ENCODE data around the gene REXO1. TPM values are rescaled to one million over a fixed set of nuclear protein-coding genes. Genes with fewer than 3 reads are reported as not detected.
"Not testable (repeated sequence)": the region's sequence is repeated elsewhere in the genome, so short reads cannot be mapped to it uniquely, and the experiment has no call there.

The REXO1 gene
- total RNA-seq, 1 experiment from 2014 or later, result 56.8 TPM

DNA sequence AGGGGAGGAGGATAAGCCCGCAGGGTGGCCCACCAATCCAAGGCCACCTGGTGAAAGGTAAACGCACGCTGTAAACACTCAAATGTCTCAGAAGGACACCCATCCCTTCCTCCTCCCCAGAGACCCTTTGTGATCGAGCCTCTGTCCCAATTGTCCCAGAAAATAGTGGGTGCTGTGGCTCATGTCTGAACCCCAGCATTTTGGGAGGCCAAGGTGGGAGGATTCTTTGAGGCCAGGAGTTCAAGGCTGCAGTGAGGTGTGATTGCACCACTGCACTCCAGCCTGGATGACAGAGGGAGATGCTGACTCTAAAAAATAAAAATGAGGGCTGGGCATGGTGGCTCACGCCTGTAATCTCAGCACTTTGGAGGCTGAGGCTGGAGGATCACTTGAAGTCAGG is 40.1 kb upstream of the REXO1 start:
- no peak for DNase-seq
- Histone ChIP-seq H3K9me3 (ENCODE audit: control insufficient read depth, low read depth, low read length) (no peaks in the 10 kb centered on the region), H3K23me2 (ENCODE audit: insufficient read length, low read depth, low read length, poor library complexity, severe bottlenecking) (peaks cover 9% of the 10 kb centered on the region), H3T11ph (ENCODE audit: low read length) (no peak overlapping the region), H2AFZ (ENCODE audit: low read length) (no peak overlapping the region), H3K4ac (ENCODE audit: low read depth, low read length) (no peak overlapping the region), H3K79me2 (ENCODE audit: insufficient read depth, low read length) (peaks cover 10% of the 10 kb centered on the region; the same call in 1 of the 2 replicates), H4K20me1 (ENCODE audit: control insufficient read depth, insufficient read depth, insufficient read length) (no peaks in the 10 kb centered on the region), H2BK5ac (ENCODE audit: insufficient read length, low read length) (no peak overlapping the region), H3K9ac (ENCODE audit: extremely low read depth, insufficient read length, low read length) (no peak overlapping the region), H3K27ac (ENCODE audit: insufficient read length, low read depth, low read length) (no peak overlapping the region), H3K18ac (ENCODE audit: insufficient read length, low read depth, low read length) (no peak overlapping the region), H3K14ac (ENCODE audit: insufficient read depth, low read length) (no peak overlapping the region), H2BK120ac (ENCODE audit: low read depth, low read length, poor library complexity, severe bottlenecking) (no peak overlapping the region), H3K4me2 (ENCODE audit: insufficient read depth, insufficient read length, low read length) (no peak overlapping the region), H4K5ac (ENCODE audit: insufficient read length, low read depth, low read length) (no peak overlapping the region), H2BK20ac (ENCODE audit: low read depth, low read length, poor library complexity, severe bottlenecking) (no peak overlapping the region), H3K23ac (ENCODE audit: insufficient read length, low read depth, low read length) (no peak overlapping the region), H2BK15ac (ENCODE audit: low read depth, low read length) (no peak overlapping the region), H3K4me1 (ENCODE audit: insufficient read depth, low read length) (peaks cover 7% of the 10 kb centered on the region; the same call in 1 of the 2 replicates), H2BK12ac (ENCODE audit: insufficient read length, low read depth, low read length) (no peak overlapping the region), H2AK5ac (ENCODE audit: insufficient read length, low read length) (no peak overlapping the region), H3K79me1 (ENCODE audit: insufficient read depth, low read depth, low read length, poor library complexity, severe bottlenecking) (peaks cover 16% of the 10 kb centered on the region), H3K56ac (ENCODE audit: insufficient read length, low read depth, low read length) (no peak overlapping the region), H3K27me3 (ENCODE audit: insufficient read depth, low read length) (no peaks in the 10 kb centered on the region), H4K8ac (replicated peaks; ENCODE audit: insufficient read length, low read depth, low read length) (no peak overlapping the region), H4K91ac (ENCODE audit: insufficient read length, low read depth, low read length) (no peak overlapping the region)
- H3K27me3 Mint-ChIP-seq (ENCODE audit: low read depth), result peaks cover 2% of the 10 kb centered on the region; the same call in 1 of the 2 replicates
- no CpG with 5 or more reads among the region's 5 CpGs for WGBS (ENCODE audit: extremely low coverage, insufficient read length, low lambda C conversion rate)
- peaks cover 20 to 21% of the 10 kb centered on the region in 2 experiments for H3K4me1 Mint-ChIP-seq
- H3K9me3 Mint-ChIP-seq, result no peaks in the 10 kb centered on the region; a peak in 1 of 5 replicates
- no peak overlapping the region for H3K27ac Mint-ChIP-seq
- no peaks in the 10 kb centered on the region for H3K36me3 Mint-ChIP-seq (ENCODE audit: insufficient read depth in 1 of 3, low read depth in 3 of 3)
- no peak overlapping the region for H3K4me3 Mint-ChIP-seq
- TF ChIP-seq CTCF (conservative IDR thresholded peaks at IDR 0.05), result no peak

- no CpG with 5 or more reads among the region's 15 CpGs for WGBS (ENCODE audit: extremely low coverage, insufficient read length, low lambda C conversion rate)
- not testable (repeated sequence) for H3K36me3 Mint-ChIP-seq (ENCODE audit: insufficient read depth in 1 of 3, low read depth in 3 of 3); H4K91ac ChIP-seq (ENCODE audit: insufficient read length, low read depth, low read length); H3K9me3 Mint-ChIP-seq; H2BK15ac ChIP-seq (ENCODE audit: low read depth, low read length); H3T11ph ChIP-seq (ENCODE audit: low read length); H3K9ac ChIP-seq (ENCODE audit: extremely low read depth, insufficient read length, low read length); H3K4me3 Mint-ChIP-seq; H3K9me3 ChIP-seq (ENCODE audit: control insufficient read depth, low read depth, low read length); H3K27ac Mint-ChIP-seq; H2BK20ac ChIP-seq (ENCODE audit: low read depth, low read length, poor library complexity, severe bottlenecking); H2BK5ac ChIP-seq (ENCODE audit: insufficient read length, low read length); H3K18ac ChIP-seq (ENCODE audit: insufficient read length, low read depth, low read length); H3K27me3 ChIP-seq (ENCODE audit: insufficient read depth, low read length); H3K27ac ChIP-seq (ENCODE audit: insufficient read length, low read depth, low read length); H3K23ac ChIP-seq (ENCODE audit: insufficient read length, low read depth, low read length); DNase-seq; H2BK12ac ChIP-seq (ENCODE audit: insufficient read length, low read depth, low read length); H3K23me2 ChIP-seq (ENCODE audit: insufficient read length, low read depth, low read length, poor library complexity, severe bottlenecking); H3K27me3 Mint-ChIP-seq (ENCODE audit: low read depth); H3K14ac ChIP-seq (ENCODE audit: insufficient read depth, low read length); H3K4ac ChIP-seq (ENCODE audit: low read depth, low read length); H2BK120ac ChIP-seq (ENCODE audit: low read depth, low read length, poor library complexity, severe bottlenecking); H3K56ac ChIP-seq (ENCODE audit: insufficient read length, low read depth, low read length); H3K4me2 ChIP-seq (ENCODE audit: insufficient read depth, insufficient read length, low read length); H4K20me1 ChIP-seq (ENCODE audit: control insufficient read depth, insufficient read depth, insufficient read length); H2AFZ ChIP-seq (ENCODE audit: low read length); H4K5ac ChIP-seq (ENCODE audit: insufficient read length, low read depth, low read length); H4K8ac ChIP-seq (replicated peaks; ENCODE audit: insufficient read length, low read depth, low read length); H2AK5ac ChIP-seq (ENCODE audit: insufficient read length, low read length)
- H3K4me1 Mint-ChIP-seq, result peaks cover 33 to 34% of the 10 kb centered on the region in 2 experiments
- H3K4me1 ChIP-seq (ENCODE audit: insufficient read depth, low read length), result peaks cover 11% of the 10 kb centered on the region; the same call in 1 of the 2 replicates
- peaks cover 23% of the 10 kb centered on the region for H3K79me1 ChIP-seq (ENCODE audit: insufficient read depth, low read depth, low read length, poor library complexity, severe bottlenecking)
- peaks cover 12% of the 10 kb centered on the region; the same call in 1 of the 2 replicates for H3K79me2 ChIP-seq (ENCODE audit: insufficient read depth, low read length)
Observed at GRCh38 chr19:1886360-1886759, 38.1 kb upstream of the REXO1 start.
